BJ (cell line): ENCODE results near the gene ZFPL1. TPM values are rescaled to one million over a fixed set of nuclear protein-coding genes. Genes with fewer than 3 reads are reported as not detected.

ENCODE experiments used
- CTCF ChIA-PET: fragments of 350-600 bp; formaldehyde crosslinking; extraction: SDS; loops from one replicate; lab custom pipeline; 2021; ENCODE audit warnings: antibody characterized with exemption, inconsistent platforms; lab: Yijun Ruan, JAX
- POLR2A ChIA-PET: fragments of 300-600 bp; sonication (Branson Sonifier 250); formaldehyde crosslinking; extraction: SDS; loops from one replicate; lab custom pipeline; 2021; ENCODE audit warnings: antibody characterized with exemption; lab: Charles Lee
- DNase-seq: peaks from one replicate; pipeline ENCODE4 v3.0.0-alpha.2; 2011; ENCODE audit warnings: low read depth
- H3K27me3 ChIP-seq: 2 replicates; pipeline ENCODE4 v1.6.0; 2011; ENCODE audit warnings: low read length; ENCODE audit not compliant: control insufficient read depth, insufficient read depth
- H3K36me3 ChIP-seq: 2 replicates; pipeline ENCODE4 v1.5.1; 2011; ENCODE audit warnings: low read length; ENCODE audit not compliant: control insufficient read depth, insufficient read depth
- H3K4me3 ChIP-seq: 2 replicates; pipeline ENCODE4 v1.5.1; 2011; ENCODE audit warnings: low read depth, mild to moderate bottlenecking, control low read depth, low read length
- polyA plus RNA-seq: library from polyadenylated mRNA; depleted of rRNA; stranded (reverse); fragments of >200 nt; gene quantifications from 2 replicates; pipeline ENCODE4 v1.2.3, GENCODE V29; 2011
- TF ChIP-seq, protein P1 (sequence below): IDR thresholded peaks from 2 replicates; pipeline ENCODE4 v1.5.1; 2011; ENCODE audit warnings: low read depth, mild to moderate bottlenecking, control low read depth, inconsistent platforms, low read length, moderate library complexity; ENCODE audit not compliant: insufficient read depth

Gene ZFPL1
- polyA plus RNA-seq, 1 experiment = 91.8 TPM

DNA sequence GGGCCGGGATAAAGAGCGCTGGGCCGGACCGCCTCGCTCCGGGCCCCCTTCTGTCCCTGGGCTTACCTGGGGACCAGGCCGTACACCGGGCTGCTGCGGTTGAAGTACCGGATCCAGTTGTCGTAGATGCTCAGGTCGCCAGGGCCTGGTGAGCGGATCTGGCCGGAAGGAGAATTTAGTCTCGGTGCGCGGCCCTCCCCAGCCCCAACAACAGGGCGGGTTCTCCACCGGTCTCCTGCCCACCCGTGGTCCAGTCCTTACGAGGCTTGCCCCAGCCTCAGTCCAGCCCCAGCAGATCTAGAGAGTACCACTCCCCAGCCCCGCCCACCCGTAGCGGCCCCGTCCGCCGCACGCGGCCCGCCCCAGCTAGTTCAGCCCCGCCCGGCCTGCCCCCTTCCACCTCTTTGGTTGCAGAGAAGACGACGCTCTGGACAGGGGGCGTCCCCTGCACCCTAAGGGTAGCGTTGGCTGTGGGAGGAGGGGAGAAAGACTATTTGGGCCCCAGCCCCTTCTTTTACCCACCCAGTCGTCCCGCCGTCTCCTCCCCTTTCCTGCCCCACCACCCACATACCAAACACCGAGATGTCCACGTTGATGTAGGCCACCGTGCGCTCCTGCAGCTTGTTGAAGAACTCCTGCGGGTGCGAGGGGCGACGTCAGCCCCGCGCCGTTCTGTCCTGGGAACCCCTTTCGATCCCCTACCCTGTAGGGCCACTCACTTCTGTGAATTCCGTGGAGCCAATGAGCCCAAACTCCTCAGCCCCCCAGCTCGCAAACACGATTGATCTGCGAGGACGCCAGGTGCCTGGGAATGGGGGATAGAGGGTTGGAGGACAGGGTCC lies 36.2 kb upstream of the ZFPL1 start:
- H3K4me3 ChIP-seq = peak overlapping the region; percentile 41
- CTCF ChIA-PET = interaction anchor here (1.1 to 1.2 kb wide), 4 partner anchors 12 to 64 kb away, joined by 3 read pairs; partner anchors contain the start of genes ARL2 and SNX15

GRCh38 chr11:65051398-65051858 lies 32.6 kb upstream of the ZFPL1 start:
- Histone ChIP-seq H3K36me3 (no peaks in the 10 kb centered on the region), H3K27me3 (peaks cover 3% of the 10 kb centered on the region; the same call in 1 of the 2 replicates), H3K4me3 (no peak overlapping the region)
- no peak for DNase-seq
- CTCF ChIA-PET = no interaction called here
- TF ChIP-seq, protein P1, sequence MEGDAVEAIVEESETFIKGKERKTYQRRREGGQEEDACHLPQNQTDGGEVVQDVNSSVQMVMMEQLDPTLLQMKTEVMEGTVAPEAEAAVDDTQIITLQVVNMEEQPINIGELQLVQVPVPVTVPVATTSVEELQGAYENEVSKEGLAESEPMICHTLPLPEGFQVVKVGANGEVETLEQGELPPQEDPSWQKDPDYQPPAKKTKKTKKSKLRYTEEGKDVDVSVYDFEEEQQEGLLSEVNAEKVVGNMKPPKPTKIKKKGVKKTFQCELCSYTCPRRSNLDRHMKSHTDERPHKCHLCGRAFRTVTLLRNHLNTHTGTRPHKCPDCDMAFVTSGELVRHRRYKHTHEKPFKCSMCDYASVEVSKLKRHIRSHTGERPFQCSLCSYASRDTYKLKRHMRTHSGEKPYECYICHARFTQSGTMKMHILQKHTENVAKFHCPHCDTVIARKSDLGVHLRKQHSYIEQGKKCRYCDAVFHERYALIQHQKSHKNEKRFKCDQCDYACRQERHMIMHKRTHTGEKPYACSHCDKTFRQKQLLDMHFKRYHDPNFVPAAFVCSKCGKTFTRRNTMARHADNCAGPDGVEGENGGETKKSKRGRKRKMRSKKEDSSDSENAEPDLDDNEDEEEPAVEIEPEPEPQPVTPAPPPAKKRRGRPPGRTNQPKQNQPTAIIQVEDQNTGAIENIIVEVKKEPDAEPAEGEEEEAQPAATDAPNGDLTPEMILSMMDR = no peak
- POLR2A ChIA-PET = no interaction called here

More for the DNA sequence above, 36.2 kb upstream of the ZFPL1 start:
- no peak for DNase-seq
- H3K36me3 ChIP-seq = peaks cover 7% of the 10 kb centered on the region
- TF ChIP-seq, protein P1 = no peak
- H3K27me3 ChIP-seq = no peaks in the 10 kb centered on the region
- POLR2A ChIA-PET = no interaction called here

DNA sequence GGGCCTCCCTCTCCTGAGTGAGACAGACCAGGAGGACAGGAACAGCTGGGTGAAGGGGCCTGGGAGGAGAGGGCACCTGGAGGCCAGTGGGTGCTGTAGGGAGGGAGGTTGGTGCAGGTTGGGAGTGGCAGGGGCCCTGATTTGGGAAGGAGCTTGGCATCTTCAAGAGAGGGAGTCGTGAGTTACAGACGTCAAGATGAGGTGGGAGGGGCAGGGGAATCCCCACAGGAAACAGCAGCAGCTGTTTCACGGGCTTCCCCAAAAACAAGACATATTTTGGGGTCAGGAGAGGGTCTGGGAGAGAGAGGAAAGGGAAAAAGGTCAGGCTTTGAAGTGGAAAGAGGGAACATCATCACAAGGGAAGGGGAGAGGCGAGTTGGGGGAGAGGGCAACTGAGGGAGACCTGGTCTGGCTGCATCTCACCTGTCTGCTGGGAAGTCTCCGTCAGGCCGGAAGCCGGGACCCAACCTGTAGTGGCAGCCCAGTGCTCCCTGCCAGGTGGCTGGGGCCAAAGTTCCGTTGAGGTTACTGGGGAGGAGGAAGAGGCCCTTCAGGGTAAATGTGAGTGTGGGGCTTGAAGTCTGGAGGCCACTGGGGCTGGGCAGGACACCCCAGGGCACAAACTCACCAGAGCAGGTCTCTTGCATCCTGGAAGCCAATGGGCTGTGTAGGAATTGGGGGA lies 30.1 kb upstream of the ZFPL1 start:
- Histone ChIP-seq H3K4me3 (no peak overlapping the region), H3K36me3 (no peaks in the 10 kb centered on the region), H3K27me3 (peaks cover 3% of the 10 kb centered on the region; the same call in 1 of the 2 replicates)
- TF ChIP-seq, protein P1 = no peak
- CTCF ChIA-PET = no interaction called here
- POLR2A ChIA-PET = no interaction called here
- DNase-seq = no peak

GRCh38 chr11:65055538-65055937 lies 28.5 kb upstream of the ZFPL1 start:
- H3K27me3 ChIP-seq = peaks cover 3% of the 10 kb centered on the region; the same call in 1 of the 2 replicates
- CTCF ChIA-PET = no interaction called here
- no peak overlapping the region for H3K4me3 ChIP-seq
- TF ChIP-seq, protein P1 = no peak
- H3K36me3 ChIP-seq = no peaks in the 10 kb centered on the region
- POLR2A ChIA-PET = no interaction called here
- no peak for DNase-seq

DNA sequence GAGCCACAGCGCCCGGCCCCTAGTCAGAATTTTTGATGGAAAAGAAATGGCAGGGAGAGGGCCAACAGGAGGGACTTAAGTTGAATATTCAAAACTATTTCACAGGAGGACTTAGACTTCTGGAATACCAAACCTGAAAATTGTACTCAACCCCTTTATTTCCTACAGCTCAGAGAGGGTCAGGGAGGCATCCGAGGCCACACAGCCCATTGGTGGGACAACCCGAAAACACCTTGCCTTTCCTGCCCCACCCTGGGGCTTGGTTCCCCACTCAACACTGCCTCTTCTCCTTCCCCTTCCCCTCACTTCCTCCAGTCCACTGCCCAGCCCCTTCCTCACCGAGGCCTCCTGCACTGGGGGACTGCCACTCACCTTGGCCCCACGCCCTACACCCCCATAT lies 27.0 kb upstream of the ZFPL1 start:
- CTCF ChIA-PET = no interaction called here
- peaks cover 3% of the 10 kb centered on the region; the same call in 1 of the 2 replicates for H3K27me3 ChIP-seq
- H3K36me3 ChIP-seq = no peaks in the 10 kb centered on the region
- TF ChIP-seq, protein P1 = no peak
- no peak for DNase-seq
- no peak overlapping the region for H3K4me3 ChIP-seq
- POLR2A ChIA-PET = no interaction called here
